Superior temporal gyrus (tissue), 1 donor: Measurements from ENCODE around the gene APBA1.

ENCODE experiments used
- DNase-seq: peaks from one replicate; pipeline ENCODE4 v3.0.0-alpha.2; 2016; ENCODE audit errors: extremely low spot score

APBA1 gene

GRCh38 chr9:69527454-69527853 is 144.7 kb downstream of the APBA1 start:
- no peak for DNase-seq

- no peak for DNase-seq
These were observed 145.5 kb downstream of the APBA1 start for GRCh38 chr9:69526699-69527098.

GRCh38 chr9:69519470-69520240 is 152.5 kb downstream of the APBA1 start:
- DNase-seq, result no peak

GRCh38 chr9:69516353-69517322 is 155.5 kb downstream of the APBA1 start:
- DNase-seq, result no peak

- DNase-seq, result no peak
These were observed 156.4 kb downstream of the APBA1 start for GRCh38 chr9:69515810-69516209.

- DNase-seq, result no peak
These were observed 158.9 kb downstream of the APBA1 start for GRCh38 chr9:69513141-69513820.

GRCh38 chr9:69504058-69504457 is 168.1 kb downstream of the APBA1 start:
- DNase-seq, result no peak

- DNase-seq, result no peak
These were observed 169.4 kb downstream of the APBA1 start for GRCh38 chr9:69502671-69503301.

- no peak for DNase-seq
These were observed 171.3 kb downstream of the APBA1 start for GRCh38 chr9:69500896-69501295.

GRCh38 chr9:69499959-69500358 is 172.2 kb downstream of the APBA1 start:
- no peak for DNase-seq

- DNase-seq, result no peak
These were observed 172.8 kb downstream of the APBA1 start for GRCh38 chr9:69499407-69499806.

- DNase-seq, result no peak
These were observed 173.7 kb downstream of the APBA1 start for GRCh38 chr9:69498470-69498869.

GRCh38 chr9:69497816-69498215 is 174.4 kb downstream of the APBA1 start:
- DNase-seq, result no peak

- no peak for DNase-seq
These were observed 175.2 kb downstream of the APBA1 start for GRCh38 chr9:69496846-69497450.

- DNase-seq, result no peak
These were observed 176.9 kb downstream of the APBA1 start for GRCh38 chr9:69495296-69495695.

GRCh38 chr9:69494763-69495162 is 177.4 kb downstream of the APBA1 start:
- no peak for DNase-seq

- DNase-seq, result no peak
These were observed 178.0 kb downstream of the APBA1 start for GRCh38 chr9:69494208-69494607.

GRCh38 chr9:69486498-69486897 is 185.7 kb downstream of the APBA1 start:
- no peak for DNase-seq

GRCh38 chr9:69485466-69485865 is 186.7 kb downstream of the APBA1 start:
- no peak for DNase-seq

GRCh38 chr9:69483886-69484422 is 188.2 kb downstream of the APBA1 start:
- DNase-seq, result no peak

- DNase-seq, result no peak
These were observed 195.4 kb downstream of the APBA1 start for GRCh38 chr9:69476797-69477196.
